Loucy (cell line): ENCODE measurements around the gene INPP4B.

Experiments used
- CTCF ChIP-seq: fragments of 200-600 bp; sonication (generic); conservative IDR thresholded peaks from 2 replicates; pipeline ENCODE4 v1.5.1; 2014; ENCODE audit warnings: mild to moderate bottlenecking, antibody characterized with exemption, low read length
- EZH2phosphoT487 ChIP-seq: fragments of 200-600 bp; IDR thresholded peaks from 2 replicates; pipeline ENCODE4 v1.6.1; 2018; ENCODE audit warnings: antibody characterized with exemption, mild to moderate bottlenecking, moderate library complexity, borderline replicate concordance

- TF ChIP-seq CTCF (no peak), EZH2phosphoT487 (no peak)
These were observed 22.3 kb downstream of the INPP4B start for GRCh38 chr4:142823796-142824195.
